ENCODE results near the gene PREB. TPM values are rescaled to one million over a fixed set of nuclear protein-coding genes. Genes with fewer than 3 reads are reported as not detected.
A peak's percentile ranks its signal among the peaks of the same experiment; 100 is the strongest.

PREB gene
- total RNA-seq, 2 donors from 2014 or later, result 42.7 to 72.1 TPM

- TF ChIP-seq, protein P1, sequence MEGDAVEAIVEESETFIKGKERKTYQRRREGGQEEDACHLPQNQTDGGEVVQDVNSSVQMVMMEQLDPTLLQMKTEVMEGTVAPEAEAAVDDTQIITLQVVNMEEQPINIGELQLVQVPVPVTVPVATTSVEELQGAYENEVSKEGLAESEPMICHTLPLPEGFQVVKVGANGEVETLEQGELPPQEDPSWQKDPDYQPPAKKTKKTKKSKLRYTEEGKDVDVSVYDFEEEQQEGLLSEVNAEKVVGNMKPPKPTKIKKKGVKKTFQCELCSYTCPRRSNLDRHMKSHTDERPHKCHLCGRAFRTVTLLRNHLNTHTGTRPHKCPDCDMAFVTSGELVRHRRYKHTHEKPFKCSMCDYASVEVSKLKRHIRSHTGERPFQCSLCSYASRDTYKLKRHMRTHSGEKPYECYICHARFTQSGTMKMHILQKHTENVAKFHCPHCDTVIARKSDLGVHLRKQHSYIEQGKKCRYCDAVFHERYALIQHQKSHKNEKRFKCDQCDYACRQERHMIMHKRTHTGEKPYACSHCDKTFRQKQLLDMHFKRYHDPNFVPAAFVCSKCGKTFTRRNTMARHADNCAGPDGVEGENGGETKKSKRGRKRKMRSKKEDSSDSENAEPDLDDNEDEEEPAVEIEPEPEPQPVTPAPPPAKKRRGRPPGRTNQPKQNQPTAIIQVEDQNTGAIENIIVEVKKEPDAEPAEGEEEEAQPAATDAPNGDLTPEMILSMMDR (IDR thresholded peaks at IDR 0.05), result no peak
- H3K27me3 ChIP-seq, result no peaks in the 10 kb centered on the region
- no peak overlapping the region for H3K27ac ChIP-seq
- peaks cover 23% of the 10 kb centered on the region for H3K4me1 ChIP-seq
- H3K9me3 ChIP-seq, result no peaks in the 10 kb centered on the region
- no peak for DNase-seq
- intact Hi-C loops (cut with DNase I), result loop anchor here (10.0 kb wide), 1 partner anchor 55 kb away; the partner anchor contains the start of gene TMEM214
- H3K4me3 ChIP-seq, result no peak overlapping the region
- no peaks in the 10 kb centered on the region for H3K36me3 ChIP-seq
- no peak overlapping the region for H3K9ac ChIP-seq (ENCODE audit: low read depth in 2 of 2, low read length in 2 of 2)
Observed at GRCh38 chr2:27089111-27089954, 45.1 kb downstream of the PREB start.

DNA sequence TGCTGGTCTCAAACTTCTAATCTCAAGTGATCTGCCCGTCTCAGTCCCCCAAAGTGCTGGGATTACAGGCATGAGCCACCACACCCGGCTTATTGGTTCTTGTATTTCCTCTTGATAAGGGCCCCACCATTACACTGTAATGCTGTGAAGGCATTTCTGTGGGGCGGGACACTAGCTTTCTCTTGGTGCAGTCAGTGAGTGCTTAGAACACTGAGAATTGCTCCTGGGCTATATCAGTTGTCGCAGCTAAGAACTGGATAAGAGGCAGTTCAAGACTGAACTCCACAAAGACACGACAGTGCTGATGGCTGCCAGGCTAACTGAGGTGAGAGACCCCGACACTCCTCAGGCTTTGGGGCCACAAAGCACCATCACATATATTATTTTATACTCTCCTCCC is 45.8 kb downstream of the PREB start:
- Histone ChIP-seq H3K27me3 (no peaks in the 10 kb centered on the region), H3K9ac (ENCODE audit: low read depth in 2 of 2, low read length in 2 of 2) (no peak overlapping the region), H3K27ac (no peak overlapping the region), H3K36me3 (no peaks in the 10 kb centered on the region), H3K4me3 (no peak overlapping the region), H3K4me1 (peaks cover 19% of the 10 kb centered on the region), H3K9me3 (no peaks in the 10 kb centered on the region)
- intact Hi-C loops (cut with DNase I), result loop anchor here (10.0 kb wide), 1 partner anchor 54 kb away; the partner anchor contains the start of gene TMEM214
- DNase-seq, result no peak
- TF ChIP-seq, protein P1 (IDR thresholded peaks at IDR 0.05), result no peak

- H3K36me3 ChIP-seq, result no peaks in the 10 kb centered on the region
- intact Hi-C loops (cut with DNase I), result loop anchor here (10.0 kb wide), 1 partner anchor 53 kb away; the partner anchor contains the start of gene TMEM214
- no peaks in the 10 kb centered on the region for H3K9me3 ChIP-seq
- peak overlapping the region in 1 of 2 donors; percentile 53 for H3K9ac ChIP-seq (ENCODE audit: low read depth in 2 of 2, low read length in 2 of 2)
- TF ChIP-seq, protein P1 (IDR thresholded peaks at IDR 0.05), result no peak
- peaks cover 14% of the 10 kb centered on the region for H3K4me1 ChIP-seq
- H3K27me3 ChIP-seq, result no peaks in the 10 kb centered on the region
- no peak overlapping the region for H3K4me3 ChIP-seq
- no peak for DNase-seq
- H3K27ac ChIP-seq, result no peak overlapping the region
Observed at GRCh38 chr2:27087823-27088410, 46.5 kb downstream of the PREB start.

GRCh38 chr2:27086724-27087593 is 47.5 kb downstream of the PREB start, which contains the start of gene KHK:
Gene KHK (plus strand): TSS chr2:27086772. CDS start chr2:27087260, 488 bp downstream.
- DNase-seq, result peak; percentile 79
- no peaks in the 10 kb centered on the region for H3K36me3 ChIP-seq
- peak within 1 kb of the TSS; percentile 75 for H3K4me3 ChIP-seq
- H3K27me3 ChIP-seq, result no peaks in the 10 kb centered on the region
- TF ChIP-seq, protein P1 (IDR thresholded peaks at IDR 0.05), result peak; percentile 8
- H3K9ac ChIP-seq (ENCODE audit: low read depth in 2 of 2, low read length in 2 of 2), result peak within 1 kb of the TSS; percentile 77 to 84
- no peaks in the 10 kb centered on the region for H3K9me3 ChIP-seq
- peaks cover 10% of the 10 kb centered on the region for H3K4me1 ChIP-seq
- intact Hi-C loops (cut with DNase I), result loop anchor here (10.0 kb wide), 1 partner anchor 52 kb away; the partner anchor contains the start of gene TMEM214
- peak within 1 kb of the TSS; percentile 91 for H3K27ac ChIP-seq

Measured in colonic mucosa (tissue), 4 donors.